Measurements from ENCODE around the gene UNK. TPM values are rescaled to one million over a fixed set of nuclear protein-coding genes. Genes with fewer than 3 reads are reported as not detected.
A peak's percentile ranks its signal among the peaks of the same experiment; 100 is the strongest.

Gene UNK
- total RNA-seq, 6 experiments from 2014 or later: 5.8 to 29.2 (median 11.1) TPM

- Histone ChIP-seq H3K9me3 (no peaks in the 10 kb centered on the region), H3K36me3 (peaks cover 0 to 51% (median 26%) of the 10 kb centered on the region in 4 donors), H3K27ac (no peak overlapping the region), H3K27me3 (no peaks in the 10 kb centered on the region), H3K4me3 (no peak overlapping the region), H3K4me1 (no peaks in the 10 kb centered on the region)
- peak in 1 of 3 donors; percentile 45 for DNase-seq
- 97% methylated on average over 6 of the region's 9 CpGs for WGBS (ENCODE audit: insufficient coverage, low coverage, low lambda C conversion rate, missing lambda C conversion rate)
- ATAC-seq: peak in 1 of 4 donors; percentile 11
- TF ChIP-seq, protein P1, sequence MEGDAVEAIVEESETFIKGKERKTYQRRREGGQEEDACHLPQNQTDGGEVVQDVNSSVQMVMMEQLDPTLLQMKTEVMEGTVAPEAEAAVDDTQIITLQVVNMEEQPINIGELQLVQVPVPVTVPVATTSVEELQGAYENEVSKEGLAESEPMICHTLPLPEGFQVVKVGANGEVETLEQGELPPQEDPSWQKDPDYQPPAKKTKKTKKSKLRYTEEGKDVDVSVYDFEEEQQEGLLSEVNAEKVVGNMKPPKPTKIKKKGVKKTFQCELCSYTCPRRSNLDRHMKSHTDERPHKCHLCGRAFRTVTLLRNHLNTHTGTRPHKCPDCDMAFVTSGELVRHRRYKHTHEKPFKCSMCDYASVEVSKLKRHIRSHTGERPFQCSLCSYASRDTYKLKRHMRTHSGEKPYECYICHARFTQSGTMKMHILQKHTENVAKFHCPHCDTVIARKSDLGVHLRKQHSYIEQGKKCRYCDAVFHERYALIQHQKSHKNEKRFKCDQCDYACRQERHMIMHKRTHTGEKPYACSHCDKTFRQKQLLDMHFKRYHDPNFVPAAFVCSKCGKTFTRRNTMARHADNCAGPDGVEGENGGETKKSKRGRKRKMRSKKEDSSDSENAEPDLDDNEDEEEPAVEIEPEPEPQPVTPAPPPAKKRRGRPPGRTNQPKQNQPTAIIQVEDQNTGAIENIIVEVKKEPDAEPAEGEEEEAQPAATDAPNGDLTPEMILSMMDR (IDR thresholded peaks at IDR 0.05): no peak
- no peak for TF ChIP-seq POLR2A (IDR thresholded peaks at IDR 0.05)
- intact Hi-C loops (cut with DNase I): no loop called here
These were observed 32.1 kb downstream of the UNK start for GRCh38 chr17:75816693-75817092.

DNA sequence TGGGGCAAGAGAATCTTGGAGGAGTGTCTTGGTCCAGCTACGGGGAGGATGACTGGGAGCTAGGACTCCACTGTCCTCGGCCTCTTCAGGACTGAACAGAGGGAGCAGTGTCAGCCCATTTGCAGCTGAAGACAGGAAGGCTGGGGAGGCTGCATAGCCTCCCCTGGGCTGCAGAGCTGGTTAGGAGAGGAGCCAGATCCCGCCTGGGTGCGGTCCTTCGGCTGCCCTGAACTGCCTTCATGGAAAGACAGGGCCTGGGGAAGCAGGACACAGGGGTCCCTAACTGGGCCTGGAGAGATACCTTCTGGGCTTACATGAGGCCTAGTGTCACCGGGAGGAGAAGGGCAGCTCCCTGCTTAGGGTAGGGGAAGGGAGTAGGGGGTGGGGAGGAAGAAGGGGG lies 33.0 kb downstream of the UNK start:
- peaks cover 0 to 6% (median 0%) of the 10 kb centered on the region in 4 donors for H3K4me1 ChIP-seq
- intact Hi-C loops (cut with DNase I): no loop called here
- H3K4me3 ChIP-seq: no peak overlapping the region
- H3K9me3 ChIP-seq: no peaks in the 10 kb centered on the region
- DNase-seq (no peak), ATAC-seq (no peak)
- H3K27ac ChIP-seq: no peak overlapping the region
- H3K36me3 ChIP-seq: peaks cover 0 to 44% (median 23%) of the 10 kb centered on the region in 4 donors
- 100% methylated on average over 1 of the region's 6 CpGs for WGBS (ENCODE audit: insufficient coverage, low coverage, low lambda C conversion rate, missing lambda C conversion rate)
- H3K27me3 ChIP-seq: no peaks in the 10 kb centered on the region
- no peak for TF ChIP-seq POLR2A (IDR thresholded peaks at IDR 0.05)
- TF ChIP-seq, protein P1 (IDR thresholded peaks at IDR 0.05): no peak

DNA sequence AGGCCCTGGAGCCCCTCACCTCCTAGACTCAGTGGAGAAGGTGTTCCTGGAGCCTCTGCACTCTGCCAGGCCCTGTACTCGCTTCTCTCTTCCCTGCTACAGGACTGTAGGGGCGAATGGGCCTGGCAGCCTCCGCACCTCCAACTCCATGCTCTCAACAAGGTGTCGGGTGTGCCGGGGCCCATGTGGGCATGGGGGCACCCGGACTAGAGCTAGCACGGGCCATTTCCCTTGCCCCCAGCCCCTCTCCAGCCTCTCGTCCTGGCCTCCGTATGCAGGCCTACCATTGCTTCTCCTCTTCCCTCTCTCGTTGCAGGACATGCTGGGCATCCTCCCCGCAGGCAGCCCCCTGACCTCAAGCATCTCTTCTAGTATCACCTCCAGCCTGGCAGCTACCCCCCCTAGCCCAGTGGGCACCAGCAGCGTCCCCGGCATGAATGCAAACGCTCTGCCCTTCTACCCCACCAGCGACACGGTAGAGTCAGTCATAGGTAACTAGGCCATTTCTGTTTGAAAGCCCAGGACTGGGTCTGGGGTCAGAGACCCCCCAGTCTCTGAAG lies 33.8 kb downstream of the UNK start:
- H3K36me3 ChIP-seq: peaks cover 0 to 38% (median 16%) of the 10 kb centered on the region in 4 donors
- TF ChIP-seq, protein P1 (IDR thresholded peaks at IDR 0.05): no peak
- no peak for TF ChIP-seq POLR2A (IDR thresholded peaks at IDR 0.05)
- DNase-seq: no peak
- no peaks in the 10 kb centered on the region for H3K27me3 ChIP-seq
- intact Hi-C loops (cut with DNase I): no loop called here
- peaks cover 0 to 10% (median 0%) of the 10 kb centered on the region in 4 donors for H3K4me1 ChIP-seq
- H3K4me3 ChIP-seq: no peak overlapping the region
- WGBS (ENCODE audit: insufficient coverage, low coverage, low lambda C conversion rate, missing lambda C conversion rate): 82% methylated on average over 3 of the region's 16 CpGs
- H3K9me3 ChIP-seq: no peaks in the 10 kb centered on the region
- no peak overlapping the region for H3K27ac ChIP-seq
- ATAC-seq: no peak

GRCh38 chr17:75819116-75819515 lies 34.5 kb downstream of the UNK start:
- 87% methylated on average over 4 of the region's 7 CpGs for WGBS (ENCODE audit: insufficient coverage, low coverage, low lambda C conversion rate, missing lambda C conversion rate)
- peak in 1 of 3 donors; percentile 49 for DNase-seq
- H3K27me3 ChIP-seq: no peaks in the 10 kb centered on the region
- ATAC-seq: peak in 2 of 4 donors; percentile 34 to 43
- peaks cover 0 to 40% (median 15%) of the 10 kb centered on the region in 4 donors for H3K36me3 ChIP-seq
- H3K9me3 ChIP-seq: no peaks in the 10 kb centered on the region
- TF ChIP-seq, protein P1 (IDR thresholded peaks at IDR 0.05): peak in 1 of 4 donors; percentile 18
- no peak for TF ChIP-seq POLR2A (IDR thresholded peaks at IDR 0.05)
- intact Hi-C loops (cut with DNase I): no loop called here
- peaks cover 0 to 10% (median 0%) of the 10 kb centered on the region in 4 donors for H3K4me1 ChIP-seq
- no peak overlapping the region for H3K4me3 ChIP-seq
- H3K27ac ChIP-seq: no peak overlapping the region

Measured in right lobe of liver (tissue), 6 donors.